HEK293 (cell line): Measurements from ENCODE around the gene WNT4.
A peak's percentile ranks its signal among the peaks of the same experiment; 100 is the strongest.

ENCODE experiments used
- CTCF ChIA-PET: fragments of 350-600 bp; formaldehyde crosslinking; extraction: SDS; loops from one replicate; lab custom pipeline; 2021; ENCODE audit warnings: antibody characterized with exemption; lab: Yijun Ruan, JAX
- POLR2A ChIA-PET: fragments of 300-600 bp; formaldehyde crosslinking; extraction: SDS; loops from one replicate; lab custom pipeline; 2020; ENCODE audit warnings: antibody characterized with exemption, inconsistent platforms; lab: Yijun Ruan, JAX
- H3K27ac ChIP-seq: fragments of 200-500 bp; sonication (Bioruptor generic); 2 replicates; pipeline ENCODE4 v1.5.1; 2014; ENCODE audit warnings: low read depth, low read length, control low read depth, inconsistent platforms; ENCODE audit errors: extremely low read depth
- H3K36me3 ChIP-seq, 2 experiments: fragments of 200-500 bp in 1 of 2; sonication (Bioruptor generic) in 1 of 2; 1 replicate in 1 of 2; 2 replicates in 1 of 2; pipeline ENCODE4 v1.5.1; 2014 to 2017; ENCODE audit warnings: inconsistent platforms in 2 of 2, low read length in 2 of 2; ENCODE audit not compliant: control insufficient read depth in 2 of 2, insufficient read depth in 1 of 2
- H3K4me1 ChIP-seq: fragments of 200-500 bp; sonication (Bioruptor generic); 2 replicates; pipeline ENCODE4 v1.5.1; 2014; ENCODE audit warnings: mild to moderate bottlenecking, low read length, inconsistent platforms; ENCODE audit not compliant: control insufficient read depth, insufficient read depth
- H3K4me3 ChIP-seq: 2 replicates; pipeline ENCODE4 v1.5.1; 2011; ENCODE audit warnings: low read depth, mild to moderate bottlenecking, control low read depth, low read length, moderate library complexity
- H3K9me3 ChIP-seq: fragments of 200-500 bp; sonication (Bioruptor generic); 2 replicates; pipeline ENCODE4 v1.5.1; 2014; ENCODE audit warnings: low read depth, low read length, inconsistent platforms; ENCODE audit not compliant: control insufficient read depth, insufficient read depth
- BCL11A ChIP-seq: fragments of 450-650 bp; formaldehyde crosslinking; IDR thresholded peaks from 2 replicates; pipeline ENCODE4 v1.5.1; 2016; ENCODE audit warnings: low read depth, missing biosample characterization, missing genetic modification characterization
- GLI2 ChIP-seq: fragments of 450-650 bp; formaldehyde crosslinking; IDR thresholded peaks from 2 replicates; pipeline ENCODE4; 2017; ENCODE audit warnings: missing biosample characterization, missing genetic modification characterization, low read depth, borderline replicate concordance
- HOXC10 ChIP-seq: sonication (generic); formaldehyde crosslinking; IDR thresholded peaks from 2 replicates; pipeline ENCODE4 v1.8.1; 2023; ENCODE audit warnings: mild to moderate bottlenecking, missing genetic modification reagents
- INSM2 ChIP-seq: fragments of 450-650 bp; formaldehyde crosslinking; IDR thresholded peaks from 2 replicates; pipeline ENCODE4 v1.5.1; 2016; ENCODE audit warnings: missing biosample characterization, missing genetic modification characterization
- MEIS1 ChIP-seq: sonication (generic); formaldehyde crosslinking; IDR thresholded peaks from 2 replicates; pipeline ENCODE4 v1.8.1; 2022; ENCODE audit warnings: missing genetic modification reagents, mild to moderate bottlenecking, borderline replicate concordance
- MYNN ChIP-seq: fragments of 450-650 bp; formaldehyde crosslinking; IDR thresholded peaks from 2 replicates; pipeline ENCODE4 v1.5.1; 2016; ENCODE audit warnings: missing biosample characterization, missing genetic modification characterization, borderline replicate concordance
- ZBTB7A ChIP-seq: fragments of 450-650 bp; formaldehyde crosslinking; IDR thresholded peaks from 2 replicates; pipeline ENCODE4 v1.5.1; 2016; ENCODE audit warnings: low read depth, missing biosample characterization, missing genetic modification characterization
- ZFP69B ChIP-seq: fragments of 450-650 bp; formaldehyde crosslinking; IDR thresholded peaks from 2 replicates; pipeline ENCODE4 v1.5.1; 2016; ENCODE audit warnings: missing biosample characterization, missing genetic modification characterization
- ZNF10 ChIP-seq: fragments of 450-650 bp; formaldehyde crosslinking; IDR thresholded peaks from 2 replicates; pipeline ENCODE4 v1.5.1; 2017; ENCODE audit warnings: missing biosample characterization, missing genetic modification characterization
- ZNF114 ChIP-seq: fragments of 450-650 bp; formaldehyde crosslinking; IDR thresholded peaks from 2 replicates; pipeline ENCODE4 v1.5.0; 2017; ENCODE audit warnings: missing biosample characterization, missing genetic modification characterization
- ZNF175 ChIP-seq: fragments of 450-650 bp; formaldehyde crosslinking; IDR thresholded peaks from 2 replicates; pipeline ENCODE4 v1.5.1; 2016; ENCODE audit warnings: missing biosample characterization, missing genetic modification characterization
- ZNF184 ChIP-seq: fragments of 450-650 bp; IDR thresholded peaks from 2 replicates; pipeline ENCODE4 v1.5.1; 2018; ENCODE audit warnings: missing biosample characterization, mild to moderate bottlenecking, missing genetic modification characterization
- ZNF211 ChIP-seq: fragments of 450-650 bp; formaldehyde crosslinking; IDR thresholded peaks from 2 replicates; pipeline ENCODE4 v1.5.1; 2016; ENCODE audit warnings: low read depth, missing biosample characterization, missing genetic modification characterization
- ZNF221 ChIP-seq: fragments of 450-650 bp; formaldehyde crosslinking; IDR thresholded peaks from 2 replicates; pipeline ENCODE4 v1.5.1; 2017; ENCODE audit warnings: missing biosample characterization, missing genetic modification characterization, borderline replicate concordance
- ZNF266 ChIP-seq: fragments of 450-650 bp; formaldehyde crosslinking; IDR thresholded peaks from 2 replicates; pipeline ENCODE4 v1.5.1; 2016; ENCODE audit warnings: missing biosample characterization, missing genetic modification characterization, low read depth
- ZNF274 ChIP-seq, 2 experiments: fragments of 200-500 bp in 1 of 2; fragments of 450-650 bp in 1 of 2; sonication (Bioruptor generic) in 1 of 2; formaldehyde crosslinking in 1 of 2; IDR thresholded peaks; 2 replicates each; pipeline versions ENCODE4 v1.5.1 to v1.6.1; 2014 to 2016; ENCODE audit warnings: borderline replicate concordance in 1 of 2, inconsistent platforms in 1 of 2, low read length in 1 of 2, missing biosample characterization in 1 of 2, missing genetic modification characterization in 1 of 2
- ZNF311 ChIP-seq: fragments of 450-650 bp; formaldehyde crosslinking; IDR thresholded peaks from 2 replicates; pipeline ENCODE4 v1.5.1; 2017; ENCODE audit warnings: missing biosample characterization, missing genetic modification characterization, borderline replicate concordance
- ZNF341 ChIP-seq: fragments of 450-650 bp; formaldehyde crosslinking; IDR thresholded peaks from 2 replicates; pipeline ENCODE4; 2016; ENCODE audit warnings: low read depth, missing biosample characterization, missing genetic modification characterization
- ZNF350 ChIP-seq: fragments of 450-650 bp; formaldehyde crosslinking; IDR thresholded peaks from 2 replicates; pipeline ENCODE4 v1.5.0; 2017; ENCODE audit warnings: missing biosample characterization, mild to moderate bottlenecking, missing genetic modification characterization
- ZNF366 ChIP-seq: fragments of 450-650 bp; formaldehyde crosslinking; conservative IDR thresholded peaks from 2 replicates; pipeline ENCODE4 v1.5.1; 2016; ENCODE audit warnings: missing biosample characterization, missing genetic modification characterization
- ZNF513 ChIP-seq: fragments of 450-650 bp; IDR thresholded peaks from 2 replicates; pipeline ENCODE4 v1.5.1; 2018; ENCODE audit warnings: missing biosample characterization, missing genetic modification characterization
- ZNF549 ChIP-seq: fragments of 450-650 bp; IDR thresholded peaks from 2 replicates; pipeline ENCODE4 v1.5.1; 2018; ENCODE audit warnings: missing biosample characterization, missing genetic modification characterization, mild to moderate bottlenecking, inconsistent platforms, moderate library complexity
- ZNF629 ChIP-seq: fragments of 450-650 bp; formaldehyde crosslinking; IDR thresholded peaks from 2 replicates; pipeline ENCODE4 v1.5.1; 2017; ENCODE audit warnings: missing biosample characterization, missing genetic modification characterization
- ZNF664 ChIP-seq: fragments of 450-650 bp; formaldehyde crosslinking; IDR thresholded peaks from 2 replicates; pipeline ENCODE4 v1.5.1; 2016; ENCODE audit warnings: missing biosample characterization, missing genetic modification characterization
- ZNF707 ChIP-seq: fragments of 450-650 bp; formaldehyde crosslinking; IDR thresholded peaks from 2 replicates; pipeline ENCODE4 v1.5.1; 2016; ENCODE audit warnings: missing biosample characterization, missing genetic modification characterization
- ZNF747 ChIP-seq: fragments of 450-650 bp; formaldehyde crosslinking; IDR thresholded peaks from 2 replicates; pipeline ENCODE4 v1.5.1; 2016; ENCODE audit warnings: missing biosample characterization, missing genetic modification characterization
- ZSCAN5A ChIP-seq: fragments of 450-650 bp; formaldehyde crosslinking; IDR thresholded peaks from 2 replicates; pipeline ENCODE4 v1.5.1; 2016; ENCODE audit warnings: missing biosample characterization, missing genetic modification characterization

WNT4 gene

GRCh38 chr1:22121421-22121911, 21.4 kb downstream of the WNT4 start (continued):
- TF ChIP-seq ZNF629 (tag by site-specific recombination): peak; percentile 11; the same call in 1 of the 2 replicates
- no peak for TF ChIP-seq INSM2 (tag by site-specific recombination)
- no peak for TF ChIP-seq ZNF747 (tag by site-specific recombination)
- TF ChIP-seq ZNF184 (tag by site-specific recombination): no peak
- no peak for TF ChIP-seq ZNF175 (tag by site-specific recombination)
- TF ChIP-seq ZNF266 (tag by site-specific recombination): no peak
- TF ChIP-seq ZNF221: no peak
- no peak for TF ChIP-seq ZNF211
- no peak for TF ChIP-seq ZNF707 (tag by site-specific recombination)
- no peak for TF ChIP-seq ZNF513 (tag by site-specific recombination)
- no peak for TF ChIP-seq ZSCAN5A (tag by site-specific recombination)

DNA sequence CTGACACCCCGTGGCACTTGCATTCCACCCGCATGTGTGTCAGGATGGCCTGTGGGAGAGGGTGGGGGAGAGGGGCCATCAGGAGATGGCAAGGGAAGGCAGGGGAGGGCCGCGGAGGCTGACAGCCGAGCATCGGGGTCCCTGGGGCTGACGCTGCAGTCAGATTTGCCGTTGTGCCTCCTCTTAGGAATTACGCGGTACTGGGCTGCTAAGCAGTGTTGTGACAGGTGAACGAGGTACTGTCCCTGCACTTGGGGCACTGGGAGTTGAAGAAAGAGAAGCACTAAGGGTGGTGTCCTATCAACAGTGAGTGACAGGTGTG, 22.5 kb downstream of the WNT4 start:
- H3K36me3 ChIP-seq: peaks cover 0 to 49% of the 10 kb centered on the region in 2 experiments; a peak in 1 of 3 replicates
- ChIA-PET CTCF (no interaction called here), POLR2A (no interaction called here)
- H3K4me1 ChIP-seq: 0 out of 2 replicates have a peak, but pooled peaks cover 2% of the 10 kb centered on the region
- no peak overlapping the region for H3K27ac ChIP-seq
- H3K9me3 ChIP-seq: no peaks in the 10 kb centered on the region
- TF ChIP-seq MEIS1 (CRISPR knock-in tag) (no peak), ZNF10 (tag by site-specific recombination) (no peak), MYNN (tag by site-specific recombination) (no peak), ZFP69B (tag by site-specific recombination) (no peak), ZNF366 (tag by site-specific recombination) (no peak), ZNF747 (tag by site-specific recombination) (no peak), ZNF311 (no peak), ZNF274 (IDR thresholded peaks at IDR 0.05; ENCODE audit: low read length) (no peak), ZNF274 (tag by site-specific recombination; IDR thresholded peaks at IDR 0.05; ENCODE audit: borderline replicate concordance) (no peak), ZNF341 (tag by site-specific recombination) (no peak), GLI2 (tag by site-specific recombination) (no peak), ZNF549 (tag by site-specific recombination) (no peak), ZNF114 (tag by site-specific recombination) (no peak), ZBTB7A (tag by site-specific recombination) (no peak), ZNF350 (tag by site-specific recombination) (no peak), ZNF629 (tag by site-specific recombination) (no peak), ZNF664 (tag by site-specific recombination) (no peak), BCL11A (no peak), HOXC10 (no peak)
- TF ChIP-seq, all 188 proteins: peak for 0
- H3K4me3 ChIP-seq: no peak overlapping the region
